Gastrocnemius medialis (tissue), 4 donors: Measurements from ENCODE around the gene TMEM125.

ENCODE experiments used
- POLR2A ChIP-seq, 2 donors: fragments of 450-650 bp; IDR thresholded peaks; one replicate each; pipeline ENCODE4 v1.6.1; 2017; ENCODE audit warnings: antibody characterized with exemption in 2 of 2, mild to moderate bottlenecking in 2 of 2, moderate library complexity in 2 of 2
- TF ChIP-seq, protein P1 (sequence below), 5 experiments: fragments of 450-650 bp in 3 of 5; fragments of 200-600 bp in 2 of 5; sonication (generic) in 2 of 5; IDR thresholded peaks in 4 of 5; conservative IDR thresholded peaks in 1 of 5; 1 replicate in 4 of 5; 2 replicates in 1 of 5; pipeline ENCODE4 v1.5.1; 2016 to 2019; ENCODE audit warnings: antibody characterized with exemption in 5 of 5, mild to moderate bottlenecking in 3 of 5, moderate library complexity in 3 of 5

- TF ChIP-seq POLR2A (IDR thresholded peaks at IDR 0.05), result no peak
- TF ChIP-seq, protein P1, sequence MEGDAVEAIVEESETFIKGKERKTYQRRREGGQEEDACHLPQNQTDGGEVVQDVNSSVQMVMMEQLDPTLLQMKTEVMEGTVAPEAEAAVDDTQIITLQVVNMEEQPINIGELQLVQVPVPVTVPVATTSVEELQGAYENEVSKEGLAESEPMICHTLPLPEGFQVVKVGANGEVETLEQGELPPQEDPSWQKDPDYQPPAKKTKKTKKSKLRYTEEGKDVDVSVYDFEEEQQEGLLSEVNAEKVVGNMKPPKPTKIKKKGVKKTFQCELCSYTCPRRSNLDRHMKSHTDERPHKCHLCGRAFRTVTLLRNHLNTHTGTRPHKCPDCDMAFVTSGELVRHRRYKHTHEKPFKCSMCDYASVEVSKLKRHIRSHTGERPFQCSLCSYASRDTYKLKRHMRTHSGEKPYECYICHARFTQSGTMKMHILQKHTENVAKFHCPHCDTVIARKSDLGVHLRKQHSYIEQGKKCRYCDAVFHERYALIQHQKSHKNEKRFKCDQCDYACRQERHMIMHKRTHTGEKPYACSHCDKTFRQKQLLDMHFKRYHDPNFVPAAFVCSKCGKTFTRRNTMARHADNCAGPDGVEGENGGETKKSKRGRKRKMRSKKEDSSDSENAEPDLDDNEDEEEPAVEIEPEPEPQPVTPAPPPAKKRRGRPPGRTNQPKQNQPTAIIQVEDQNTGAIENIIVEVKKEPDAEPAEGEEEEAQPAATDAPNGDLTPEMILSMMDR (IDR thresholded peaks at IDR 0.05 in 4 of 5, conservative IDR thresholded peaks at IDR 0.05 in 1 of 5), result no peak
Observed at GRCh38 chr1:43279666-43280065, 9.9 kb downstream of the TMEM125 start.
